Measurements from ENCODE around the gene CBFA2T2. TPM values are rescaled to one million over a fixed set of nuclear protein-coding genes. Genes with fewer than 3 reads are reported as not detected.
"Not testable (repeated sequence)": the region's sequence is repeated elsewhere in the genome, so short reads cannot be mapped to it uniquely, and the experiment has no call there.

CBFA2T2 gene
- total RNA-seq, 1 donor from 2014 or later, result 17.5 TPM

GRCh38 chr20:33501000-33501399, 11.1 kb downstream of the CBFA2T2 start:
- H3K27ac Mint-ChIP-seq (ENCODE audit: unreplicated experiment), result no peak overlapping the region
- H3K27me3 Mint-ChIP-seq (ENCODE audit: unreplicated experiment), result no peaks in the 10 kb centered on the region
- no peaks in the 10 kb centered on the region for H3K9me3 Mint-ChIP-seq (ENCODE audit: unreplicated experiment)
- no peak for TF ChIP-seq CTCF (IDR thresholded peaks at IDR 0.05; ENCODE audit: unreplicated experiment)
- H3K36me3 Mint-ChIP-seq (ENCODE audit: low read depth, unreplicated experiment), result no peaks in the 10 kb centered on the region
- no peak for DNase-seq (ENCODE audit: low spot score)
- H3K4me1 Mint-ChIP-seq (ENCODE audit: unreplicated experiment), result no peaks in the 10 kb centered on the region
- no peak overlapping the region for H3K4me3 Mint-ChIP-seq (ENCODE audit: unreplicated experiment)

- Mint-ChIP-seq H3K27me3 (ENCODE audit: unreplicated experiment) (peaks cover 2% of the 10 kb centered on the region), H3K4me1 (ENCODE audit: unreplicated experiment) (peaks cover 4% of the 10 kb centered on the region), H3K36me3 (ENCODE audit: low read depth, unreplicated experiment) (no peaks in the 10 kb centered on the region), H3K4me3 (ENCODE audit: unreplicated experiment) (no peak overlapping the region), H3K27ac (ENCODE audit: unreplicated experiment) (no peak overlapping the region), H3K9me3 (ENCODE audit: unreplicated experiment) (no peaks in the 10 kb centered on the region)
- no peak for DNase-seq (ENCODE audit: low spot score)
- TF ChIP-seq CTCF (IDR thresholded peaks at IDR 0.05; ENCODE audit: unreplicated experiment), result no peak
Observed at GRCh38 chr20:33503564-33503963, 13.7 kb downstream of the CBFA2T2 start.

GRCh38 chr20:33506576-33506975, 16.7 kb downstream of the CBFA2T2 start:
- Mint-ChIP-seq H3K36me3 (ENCODE audit: low read depth, unreplicated experiment) (peaks cover 3% of the 10 kb centered on the region), H3K9me3 (ENCODE audit: unreplicated experiment) (no peaks in the 10 kb centered on the region), H3K27me3 (ENCODE audit: unreplicated experiment) (peaks cover 3% of the 10 kb centered on the region), H3K4me1 (ENCODE audit: unreplicated experiment) (peaks cover 4% of the 10 kb centered on the region), H3K4me3 (ENCODE audit: unreplicated experiment) (no peak overlapping the region), H3K27ac (ENCODE audit: unreplicated experiment) (no peak overlapping the region)
- TF ChIP-seq CTCF (IDR thresholded peaks at IDR 0.05; ENCODE audit: unreplicated experiment), result no peak
- DNase-seq (ENCODE audit: low spot score), result no peak

- TF ChIP-seq CTCF (IDR thresholded peaks at IDR 0.05; ENCODE audit: unreplicated experiment), result no peak
- peaks cover 4% of the 10 kb centered on the region for H3K4me1 Mint-ChIP-seq (ENCODE audit: unreplicated experiment)
- no peaks in the 10 kb centered on the region for H3K9me3 Mint-ChIP-seq (ENCODE audit: unreplicated experiment)
- H3K27ac Mint-ChIP-seq (ENCODE audit: unreplicated experiment), result no peak overlapping the region
- no peak for DNase-seq (ENCODE audit: low spot score)
- peaks cover 3% of the 10 kb centered on the region for H3K36me3 Mint-ChIP-seq (ENCODE audit: low read depth, unreplicated experiment)
- no peak overlapping the region for H3K4me3 Mint-ChIP-seq (ENCODE audit: unreplicated experiment)
- peaks cover 3% of the 10 kb centered on the region for H3K27me3 Mint-ChIP-seq (ENCODE audit: unreplicated experiment)
Observed at GRCh38 chr20:33507461-33507860, 17.6 kb downstream of the CBFA2T2 start.

GRCh38 chr20:33508015-33508414, 18.1 kb downstream of the CBFA2T2 start:
- H3K27me3 Mint-ChIP-seq (ENCODE audit: unreplicated experiment); H3K9me3 Mint-ChIP-seq (ENCODE audit: unreplicated experiment); H3K36me3 Mint-ChIP-seq (ENCODE audit: low read depth, unreplicated experiment); H3K4me3 Mint-ChIP-seq (ENCODE audit: unreplicated experiment); DNase-seq (ENCODE audit: low spot score); H3K4me1 Mint-ChIP-seq (ENCODE audit: unreplicated experiment); H3K27ac Mint-ChIP-seq (ENCODE audit: unreplicated experiment): not testable (repeated sequence)

- not testable (repeated sequence) for H3K27me3 Mint-ChIP-seq (ENCODE audit: unreplicated experiment); H3K36me3 Mint-ChIP-seq (ENCODE audit: low read depth, unreplicated experiment); DNase-seq (ENCODE audit: low spot score); H3K27ac Mint-ChIP-seq (ENCODE audit: unreplicated experiment); H3K9me3 Mint-ChIP-seq (ENCODE audit: unreplicated experiment); H3K4me3 Mint-ChIP-seq (ENCODE audit: unreplicated experiment); H3K4me1 Mint-ChIP-seq (ENCODE audit: unreplicated experiment)
Observed at GRCh38 chr20:33509057-33509456, 19.2 kb downstream of the CBFA2T2 start.

GRCh38 chr20:33511876-33512275, 22.0 kb downstream of the CBFA2T2 start:
- not testable (repeated sequence) for H3K36me3 Mint-ChIP-seq (ENCODE audit: low read depth, unreplicated experiment); H3K4me3 Mint-ChIP-seq (ENCODE audit: unreplicated experiment); H3K9me3 Mint-ChIP-seq (ENCODE audit: unreplicated experiment); H3K27ac Mint-ChIP-seq (ENCODE audit: unreplicated experiment); DNase-seq (ENCODE audit: low spot score); H3K4me1 Mint-ChIP-seq (ENCODE audit: unreplicated experiment); H3K27me3 Mint-ChIP-seq (ENCODE audit: unreplicated experiment)

Measured in endothelial cell (in vitro differentiated cells).